ENCODE results near the gene MED27.
"Not testable (repeated sequence)": the region's sequence is repeated elsewhere in the genome, so short reads cannot be mapped to it uniquely, and the experiment has no call there.

The MED27 gene

GRCh38 chr9:131921635-131922034 lies 158.0 kb downstream of the MED27 start:
- in situ Hi-C loops (cut with HindIII; ENCODE audit: low pct_ligation_motif_present, low pct_unique_long_range_greater_than_20kb, low sequenced_read_pairs): not testable (repeated sequence)

GRCh38 chr9:131919216-131919615 lies 160.5 kb downstream of the MED27 start:
- DNase-seq: no peak
- in situ Hi-C loops (cut with HindIII; ENCODE audit: low pct_ligation_motif_present, low pct_unique_long_range_greater_than_20kb, low sequenced_read_pairs): no loop called here

More at GRCh38 chr9:131921635-131922034, 158.0 kb downstream of the MED27 start:
- DNase-seq: not testable (repeated sequence)

- in situ Hi-C loops (cut with HindIII; ENCODE audit: low pct_ligation_motif_present, low pct_unique_long_range_greater_than_20kb, low sequenced_read_pairs): no loop called here
These were observed 161.2 kb downstream of the MED27 start for GRCh38 chr9:131918481-131918880.

GRCh38 chr9:131917009-131917408 lies 162.7 kb downstream of the MED27 start:
- in situ Hi-C loops (cut with HindIII; ENCODE audit: low pct_ligation_motif_present, low pct_unique_long_range_greater_than_20kb, low sequenced_read_pairs): no loop called here
- no peak for DNase-seq

More at GRCh38 chr9:131918481-131918880, 161.2 kb downstream of the MED27 start:
- no peak for DNase-seq

GRCh38 chr9:131915181-131915580 lies 164.5 kb downstream of the MED27 start:
- in situ Hi-C loops (cut with HindIII; ENCODE audit: low pct_ligation_motif_present, low pct_unique_long_range_greater_than_20kb, low sequenced_read_pairs): no loop called here

GRCh38 chr9:131912671-131913070 lies 167.0 kb downstream of the MED27 start:
- in situ Hi-C loops (cut with HindIII; ENCODE audit: low pct_ligation_motif_present, low pct_unique_long_range_greater_than_20kb, low sequenced_read_pairs): no loop called here
- DNase-seq: no peak

More at GRCh38 chr9:131915181-131915580, 164.5 kb downstream of the MED27 start:
- DNase-seq: no peak

GRCh38 chr9:131912069-131912468 lies 167.6 kb downstream of the MED27 start:
- DNase-seq: no peak
- in situ Hi-C loops (cut with HindIII; ENCODE audit: low pct_ligation_motif_present, low pct_unique_long_range_greater_than_20kb, low sequenced_read_pairs): no loop called here

GRCh38 chr9:131910572-131910971 lies 169.1 kb downstream of the MED27 start:
- in situ Hi-C loops (cut with HindIII; ENCODE audit: low pct_ligation_motif_present, low pct_unique_long_range_greater_than_20kb, low sequenced_read_pairs): no loop called here
- DNase-seq: no peak

- in situ Hi-C loops (cut with HindIII; ENCODE audit: low pct_ligation_motif_present, low pct_unique_long_range_greater_than_20kb, low sequenced_read_pairs): no loop called here
- DNase-seq: no peak
These were observed 174.5 kb downstream of the MED27 start for GRCh38 chr9:131905144-131905543.

- no peak for DNase-seq
- in situ Hi-C loops (cut with HindIII; ENCODE audit: low pct_ligation_motif_present, low pct_unique_long_range_greater_than_20kb, low sequenced_read_pairs): no loop called here
These were observed 180.1 kb downstream of the MED27 start for GRCh38 chr9:131899296-131900228.

GRCh38 chr9:131892902-131893500 lies 186.7 kb downstream of the MED27 start:
- in situ Hi-C loops (cut with HindIII; ENCODE audit: low pct_ligation_motif_present, low pct_unique_long_range_greater_than_20kb, low sequenced_read_pairs): no loop called here
- DNase-seq: no peak

GRCh38 chr9:131892162-131892707 lies 187.4 kb downstream of the MED27 start:
- in situ Hi-C loops (cut with HindIII; ENCODE audit: low pct_ligation_motif_present, low pct_unique_long_range_greater_than_20kb, low sequenced_read_pairs): no loop called here
- no peak for DNase-seq

- in situ Hi-C loops (cut with HindIII; ENCODE audit: low pct_ligation_motif_present, low pct_unique_long_range_greater_than_20kb, low sequenced_read_pairs): no loop called here
- no peak for DNase-seq
These were observed 188.1 kb downstream of the MED27 start for GRCh38 chr9:131891598-131891997.

- DNase-seq: no peak
- in situ Hi-C loops (cut with HindIII; ENCODE audit: low pct_ligation_motif_present, low pct_unique_long_range_greater_than_20kb, low sequenced_read_pairs): no loop called here
These were observed 190.0 kb downstream of the MED27 start for GRCh38 chr9:131889437-131890251.

GRCh38 chr9:131888923-131889322 lies 190.7 kb downstream of the MED27 start:
- no peak for DNase-seq
- in situ Hi-C loops (cut with HindIII; ENCODE audit: low pct_ligation_motif_present, low pct_unique_long_range_greater_than_20kb, low sequenced_read_pairs): no loop called here

- in situ Hi-C loops (cut with HindIII; ENCODE audit: low pct_ligation_motif_present, low pct_unique_long_range_greater_than_20kb, low sequenced_read_pairs): no loop called here
- DNase-seq: no peak
These were observed 192.0 kb downstream of the MED27 start for GRCh38 chr9:131887680-131888079.

GRCh38 chr9:131886826-131887225 lies 192.8 kb downstream of the MED27 start:
- in situ Hi-C loops (cut with HindIII; ENCODE audit: low pct_ligation_motif_present, low pct_unique_long_range_greater_than_20kb, low sequenced_read_pairs): no loop called here

GRCh38 chr9:131885144-131885609 lies 194.5 kb downstream of the MED27 start:
- in situ Hi-C loops (cut with HindIII; ENCODE audit: low pct_ligation_motif_present, low pct_unique_long_range_greater_than_20kb, low sequenced_read_pairs): no loop called here

More at GRCh38 chr9:131886826-131887225, 192.8 kb downstream of the MED27 start:
- DNase-seq: no peak

More at GRCh38 chr9:131885144-131885609, 194.5 kb downstream of the MED27 start:
- DNase-seq: no peak

Measured in ACHN (cell line).